GM23338 (cell line): ENCODE data around the gene THAP8. TPM values are rescaled to one million over a fixed set of nuclear protein-coding genes. Genes with fewer than 3 reads are reported as not detected.

Experiments
- ATAC-seq: fragments of 200-7000 bp; cut with Tn5 transposase; 3 replicates; pipeline ENCODE4 v1.9.1; 2020
- DNase-seq: peaks from one replicate; pipeline ENCODE4 v3.0.0-alpha.2; 2015; ENCODE audit warnings: low spot score
- H2AFZ ChIP-seq: fragments of 200-600 bp; sonication (generic); 2 replicates; pipeline ENCODE4 v1.8.0; 2016; ENCODE audit warnings: antibody characterized with exemption, mild to moderate bottlenecking, moderate library complexity
- H3F3A ChIP-seq: fragments of 200-600 bp; sonication (generic); replicated peaks from 2 replicates; pipeline ENCODE4 v1.8.0; 2017; ENCODE audit warnings: antibody characterized with exemption, mixed run types, low read depth
- H3K27ac ChIP-seq: fragments of 200-600 bp; sonication (generic); 2 replicates; pipeline ENCODE4 v1.6.1; 2016; ENCODE audit warnings: low read depth
- H3K27me3 ChIP-seq: fragments of 200-600 bp; sonication (generic); 2 replicates; pipeline ENCODE4 v1.8.0; 2016; ENCODE audit warnings: mild to moderate bottlenecking, mixed run types, moderate library complexity; ENCODE audit not compliant: insufficient read depth
- H3K36me3 ChIP-seq: fragments of 200-600 bp; sonication (generic); 2 replicates; pipeline ENCODE4 v1.8.0; 2016; ENCODE audit warnings: mild to moderate bottlenecking; ENCODE audit not compliant: insufficient read depth
- H3K4me1 ChIP-seq: fragments of 200-600 bp; sonication (generic); 2 replicates; pipeline ENCODE4 v1.8.0; 2016; ENCODE audit warnings: mild to moderate bottlenecking, moderate library complexity; ENCODE audit not compliant: insufficient read depth
- H3K4me2 ChIP-seq: fragments of 200-600 bp; sonication (generic); 2 replicates; pipeline ENCODE4 v1.7.1; 2017; ENCODE audit warnings: mixed run types
- H3K4me3 ChIP-seq: fragments of 200-600 bp; sonication (generic); 2 replicates; pipeline ENCODE4 v1.6.1; 2016; ENCODE audit warnings: mixed run types
- H3K79me2 ChIP-seq: fragments of 200-600 bp; sonication (generic); replicated peaks from 2 replicates; pipeline ENCODE4 v1.8.0; 2017; ENCODE audit warnings: mild to moderate bottlenecking; ENCODE audit not compliant: insufficient read depth
- H3K9me2 ChIP-seq: fragments of 200-600 bp; sonication (generic); 2 replicates; pipeline ENCODE4 v1.8.0; 2017; ENCODE audit not compliant: insufficient read depth
- H4K20me1 ChIP-seq: fragments of 200-600 bp; sonication (generic); replicated peaks from 2 replicates; pipeline ENCODE4 v1.8.0; 2017; ENCODE audit warnings: mild to moderate bottlenecking; ENCODE audit not compliant: insufficient read depth
- H3K27ac Mint-ChIP-seq: 2 replicates; pipeline ENCODE4 v1.8.0; 2020; ENCODE audit warnings: inconsistent platforms, mild to moderate bottlenecking, moderate library complexity, mixed read lengths
- H3K27me3 Mint-ChIP-seq: 3 replicates; pipeline ENCODE4 v1.8.0; 2022; ENCODE audit warnings: low read depth, mild to moderate bottlenecking, moderate library complexity, mixed read lengths, inconsistent platforms; ENCODE audit not compliant: insufficient read depth, poor library complexity
- H3K36me3 Mint-ChIP-seq: 3 replicates; pipeline ENCODE4 v1.8.0; 2021; ENCODE audit warnings: low read depth, mild to moderate bottlenecking, inconsistent platforms, moderate library complexity, mixed read lengths
- H3K4me1 Mint-ChIP-seq: 3 replicates; pipeline ENCODE4 v1.8.0; 2020; ENCODE audit warnings: mild to moderate bottlenecking, inconsistent platforms, mixed read lengths
- H3K4me3 Mint-ChIP-seq: 3 replicates; pipeline ENCODE4 v1.8.0; 2021; ENCODE audit warnings: moderate library complexity, mild to moderate bottlenecking, inconsistent platforms, mixed read lengths
- H3K9me3 Mint-ChIP-seq: 3 replicates; pipeline ENCODE4 v1.8.0; 2020; ENCODE audit warnings: moderate library complexity, mild to moderate bottlenecking, inconsistent platforms, mixed read lengths
- CREB1 ChIP-seq: fragments of 250-450 bp; sonication (Bioruptor Pico); IDR thresholded peaks from 2 replicates; pipeline ENCODE4 v1.5.0; 2020; ENCODE audit warnings: low read depth, mild to moderate bottlenecking, moderate library complexity
- CTCF ChIP-seq, 2 experiments: fragments of 200-600 bp in 1 of 2; sonication (generic) in 1 of 2; conservative IDR thresholded peaks; 2 replicates each; pipeline versions ENCODE4 v1.5.1 to v1.6.1; 2016 to 2017; ENCODE audit warnings: antibody characterized with exemption in 2 of 2, low read depth in 2 of 2, mild to moderate bottlenecking in 2 of 2, moderate library complexity in 1 of 2
- EZH2 ChIP-seq: fragments of 200-600 bp; sonication (generic); IDR thresholded peaks from one replicate; pipeline ENCODE4 v1.8.0; 2017; ENCODE audit warnings: antibody characterized with exemption, mild to moderate bottlenecking, low read depth; ENCODE audit not compliant: unreplicated experiment
- EZH2phosphoT487 ChIP-seq: fragments of 200-600 bp; sonication (generic); IDR thresholded peaks from one replicate; pipeline ENCODE4 v1.8.1; 2018; ENCODE audit warnings: antibody characterized with exemption; ENCODE audit not compliant: unreplicated experiment
- JUNB ChIP-seq: IDR thresholded peaks from one replicate; pipeline ENCODE4 v1.6.1; 2016; ENCODE audit warnings: antibody characterized with exemption; ENCODE audit not compliant: unreplicated experiment
- NANOG ChIP-seq: IDR thresholded peaks from 2 replicates; pipeline ENCODE4 v1.6.1; 2016; ENCODE audit warnings: antibody characterized with exemption, borderline replicate concordance
- POLR2AphosphoS5 ChIP-seq: IDR thresholded peaks from 2 replicates; pipeline ENCODE4 v1.6.1; 2016; ENCODE audit warnings: antibody characterized with exemption, low read depth
- REST ChIP-seq: IDR thresholded peaks from one replicate; pipeline ENCODE4 v1.6.1; 2018; ENCODE audit warnings: antibody characterized with exemption; ENCODE audit not compliant: unreplicated experiment
- STAT1 ChIP-seq: IDR thresholded peaks from one replicate; pipeline ENCODE4 v1.6.1; 2016; ENCODE audit warnings: antibody characterized with exemption; ENCODE audit not compliant: unreplicated experiment
- ZNF114 ChIP-seq: fragments of 250-450 bp; sonication (Bioruptor Pico); IDR thresholded peaks from 2 replicates; pipeline ENCODE4 v1.5.0; 2020; ENCODE audit warnings: mild to moderate bottlenecking, moderate library complexity
- ZNF331 ChIP-seq: fragments of 250-450 bp; sonication (Bioruptor Pico); IDR thresholded peaks from 2 replicates; pipeline ENCODE4 v1.5.0; 2020; ENCODE audit warnings: low read depth, mild to moderate bottlenecking, moderate library complexity
- polyA plus RNA-seq: library from polyadenylated mRNA; unstranded; fragments of >200 nt; fragmentation: Nextera tagmentation; extraction: Ambion mirVana; gene quantifications from 2 replicates; pipeline ENCODE4 v1.2.1, GENCODE V29; 2016
- total RNA-seq: library from RNA; depleted of rRNA; stranded (reverse); fragments of >200 nt; shearing (Covaris generic); gene quantifications from 2 replicates; pipeline ENCODE4 v1.2.3, GENCODE V29; 2014
- TF ChIP-seq, protein P1 (sequence below): fragments of 250-450 bp; sonication (Bioruptor Pico); IDR thresholded peaks from 2 replicates; pipeline ENCODE4 v1.5.0; 2020; ENCODE audit warnings: mild to moderate bottlenecking, moderate library complexity
- TF ChIP-seq, protein P2 (sequence below): IDR thresholded peaks from 2 replicates; pipeline ENCODE4 v1.6.1; 2016; ENCODE audit warnings: antibody characterized with exemption

Gene THAP8
- total and polyA plus RNA-seq, 2 experiments from 2014 or later, result 12.7 to 13.7 TPM

- no peaks in the 10 kb centered on the region; the same call in 1 of the 2 replicates for H3K36me3 ChIP-seq
- TF ChIP-seq EZH2 (no peak), STAT1 (no peak), CTCF (conservative IDR thresholded peaks at IDR 0.05; ENCODE audit: low read depth in 2 of 2) (no peak), ZNF114 (CRISPR knock-in tag) (no peak), EZH2phosphoT487 (no peak), REST (no peak), ZNF331 (CRISPR knock-in tag) (no peak), CREB1 (CRISPR knock-in tag) (no peak), NANOG (no peak), JUNB (no peak), POLR2AphosphoS5 (no peak)
- TF ChIP-seq, protein P1, sequence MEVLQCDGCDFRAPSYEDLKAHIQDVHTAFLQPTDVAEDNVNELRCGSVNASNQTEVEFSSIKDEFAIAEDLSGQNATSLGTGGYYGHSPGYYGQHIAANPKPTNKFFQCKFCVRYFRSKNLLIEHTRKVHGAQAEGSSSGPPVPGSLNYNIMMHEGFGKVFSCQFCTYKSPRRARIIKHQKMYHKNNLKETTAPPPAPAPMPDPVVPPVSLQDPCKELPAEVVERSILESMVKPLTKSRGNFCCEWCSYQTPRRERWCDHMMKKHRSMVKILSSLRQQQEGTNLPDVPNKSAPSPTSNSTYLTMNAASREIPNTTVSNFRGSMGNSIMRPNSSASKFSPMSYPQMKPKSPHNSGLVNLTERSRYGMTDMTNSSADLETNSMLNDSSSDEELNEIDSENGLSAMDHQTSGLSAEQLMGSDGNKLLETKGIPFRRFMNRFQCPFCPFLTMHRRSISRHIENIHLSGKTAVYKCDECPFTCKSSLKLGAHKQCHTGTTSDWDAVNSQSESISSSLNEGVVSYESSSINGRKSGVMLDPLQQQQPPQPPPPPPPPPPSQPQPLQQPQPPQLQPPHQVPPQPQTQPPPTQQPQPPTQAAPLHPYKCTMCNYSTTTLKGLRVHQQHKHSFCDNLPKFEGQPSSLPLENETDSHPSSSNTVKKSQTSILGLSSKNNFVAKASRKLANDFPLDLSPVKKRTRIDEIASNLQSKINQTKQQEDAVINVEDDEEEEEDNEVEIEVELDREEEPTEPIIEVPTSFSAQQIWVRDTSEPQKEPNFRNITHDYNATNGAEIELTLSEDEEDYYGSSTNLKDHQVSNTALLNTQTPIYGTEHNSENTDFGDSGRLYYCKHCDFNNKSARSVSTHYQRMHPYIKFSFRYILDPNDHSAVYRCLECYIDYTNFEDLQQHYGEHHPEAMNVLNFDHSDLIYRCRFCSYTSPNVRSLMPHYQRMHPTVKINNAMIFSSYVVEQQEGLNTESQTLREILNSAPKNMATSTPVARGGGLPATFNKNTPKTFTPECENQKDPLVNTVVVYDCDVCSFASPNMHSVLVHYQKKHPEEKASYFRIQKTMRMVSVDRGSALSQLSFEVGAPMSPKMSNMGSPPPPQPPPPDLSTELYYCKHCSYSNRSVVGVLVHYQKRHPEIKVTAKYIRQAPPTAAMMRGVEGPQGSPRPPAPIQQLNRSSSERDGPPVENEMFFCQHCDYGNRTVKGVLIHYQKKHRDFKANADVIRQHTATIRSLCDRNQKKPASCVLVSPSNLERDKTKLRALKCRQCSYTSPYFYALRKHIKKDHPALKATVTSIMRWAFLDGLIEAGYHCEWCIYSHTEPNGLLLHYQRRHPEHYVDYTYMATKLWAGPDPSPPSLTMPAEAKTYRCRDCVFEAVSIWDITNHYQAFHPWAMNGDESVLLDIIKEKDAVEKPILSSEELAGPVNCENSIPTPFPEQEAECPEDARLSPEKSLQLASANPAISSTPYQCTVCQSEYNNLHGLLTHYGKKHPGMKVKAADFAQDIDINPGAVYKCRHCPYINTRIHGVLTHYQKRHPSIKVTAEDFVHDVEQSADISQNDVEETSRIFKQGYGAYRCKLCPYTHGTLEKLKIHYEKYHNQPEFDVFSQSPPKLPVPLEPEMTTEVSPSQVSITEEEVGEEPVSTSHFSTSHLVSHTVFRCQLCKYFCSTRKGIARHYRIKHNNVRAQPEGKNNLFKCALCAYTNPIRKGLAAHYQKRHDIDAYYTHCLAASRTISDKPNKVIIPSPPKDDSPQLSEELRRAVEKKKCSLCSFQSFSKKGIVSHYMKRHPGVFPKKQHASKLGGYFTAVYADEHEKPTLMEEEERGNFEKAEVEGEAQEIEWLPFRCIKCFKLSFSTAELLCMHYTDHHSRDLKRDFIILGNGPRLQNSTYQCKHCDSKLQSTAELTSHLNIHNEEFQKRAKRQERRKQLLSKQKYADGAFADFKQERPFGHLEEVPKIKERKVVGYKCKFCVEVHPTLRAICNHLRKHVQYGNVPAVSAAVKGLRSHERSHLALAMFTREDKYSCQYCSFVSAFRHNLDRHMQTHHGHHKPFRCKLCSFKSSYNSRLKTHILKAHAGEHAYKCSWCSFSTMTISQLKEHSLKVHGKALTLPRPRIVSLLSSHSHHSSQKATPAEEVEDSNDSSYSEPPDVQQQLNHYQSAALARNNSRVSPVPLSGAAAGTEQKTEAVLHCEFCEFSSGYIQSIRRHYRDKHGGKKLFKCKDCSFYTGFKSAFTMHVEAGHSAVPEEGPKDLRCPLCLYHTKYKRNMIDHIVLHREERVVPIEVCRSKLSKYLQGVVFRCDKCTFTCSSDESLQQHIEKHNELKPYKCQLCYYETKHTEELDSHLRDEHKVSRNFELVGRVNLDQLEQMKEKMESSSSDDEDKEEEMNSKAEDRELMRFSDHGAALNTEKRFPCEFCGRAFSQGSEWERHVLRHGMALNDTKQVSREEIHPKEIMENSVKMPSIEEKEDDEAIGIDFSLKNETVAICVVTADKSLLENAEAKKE (CRISPR knock-in tag), result no peak
- TF ChIP-seq, protein P2, sequence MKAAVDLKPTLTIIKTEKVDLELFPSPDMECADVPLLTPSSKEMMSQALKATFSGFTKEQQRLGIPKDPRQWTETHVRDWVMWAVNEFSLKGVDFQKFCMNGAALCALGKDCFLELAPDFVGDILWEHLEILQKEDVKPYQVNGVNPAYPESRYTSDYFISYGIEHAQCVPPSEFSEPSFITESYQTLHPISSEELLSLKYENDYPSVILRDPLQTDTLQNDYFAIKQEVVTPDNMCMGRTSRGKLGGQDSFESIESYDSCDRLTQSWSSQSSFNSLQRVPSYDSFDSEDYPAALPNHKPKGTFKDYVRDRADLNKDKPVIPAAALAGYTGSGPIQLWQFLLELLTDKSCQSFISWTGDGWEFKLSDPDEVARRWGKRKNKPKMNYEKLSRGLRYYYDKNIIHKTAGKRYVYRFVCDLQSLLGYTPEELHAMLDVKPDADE, result no peak
- no peak overlapping the region for H3K4me3 Mint-ChIP-seq
- H3K36me3 Mint-ChIP-seq, result peaks cover 26% of the 10 kb centered on the region
- peaks cover 15% of the 10 kb centered on the region for H3K4me1 Mint-ChIP-seq
- H3K4me2 ChIP-seq, result no peak overlapping the region
- peaks cover 6% of the 10 kb centered on the region; the same call in 1 of the 2 replicates for H3K4me1 ChIP-seq
- no peak overlapping the region for H3K27ac Mint-ChIP-seq
- DNase-seq (no peak), ATAC-seq (no peak)
- no peak overlapping the region for H2AFZ ChIP-seq
- H3F3A ChIP-seq, result no peaks in the 10 kb centered on the region
- H3K27ac ChIP-seq, result no peak overlapping the region
- H3K4me3 ChIP-seq, result no peak overlapping the region
- H3K9me3 Mint-ChIP-seq, result no peaks in the 10 kb centered on the region
- H3K9me2 ChIP-seq, result no peaks in the 10 kb centered on the region
- no peaks in the 10 kb centered on the region for H3K27me3 ChIP-seq
- peaks cover 4% of the 10 kb centered on the region for H3K27me3 Mint-ChIP-seq
- H4K20me1 ChIP-seq, result peaks cover 6% of the 10 kb centered on the region; the same call in 1 of the 2 replicates
- 0 out of 2 replicates have a peak, but pooled peaks cover 5% of the 10 kb centered on the region for H3K79me2 ChIP-seq
These were observed 34.9 kb downstream of the THAP8 start for GRCh38 chr19:36019061-36019670.
